Tibial nerve (tissue), 3 donors: ENCODE data around the gene SLC51A.

ENCODE experiments used
- CTCF ChIP-seq, 5 experiments: fragments of 200-600 bp in 3 of 5; fragments of 450-650 bp in 2 of 5; sonication (generic) in 3 of 5; IDR thresholded peaks; one replicate each; pipeline ENCODE4 v1.5.1; 2016 to 2019; ENCODE audit warnings: antibody characterized with exemption in 5 of 5, mild to moderate bottlenecking in 3 of 5, moderate library complexity in 2 of 5
- POLR2A ChIP-seq, 2 donors: fragments of 450-650 bp; IDR thresholded peaks; one replicate each; pipeline ENCODE4 v1.6.1; 2017; ENCODE audit warnings: antibody characterized with exemption in 2 of 2, mild to moderate bottlenecking in 2 of 2, moderate library complexity in 2 of 2

- TF ChIP-seq CTCF (IDR thresholded peaks at IDR 0.05), result no peak
- TF ChIP-seq POLR2A (IDR thresholded peaks at IDR 0.05), result no peak
These were observed 13.8 kb upstream of the SLC51A start for GRCh38 chr3:196202516-196202970.
